HEK293T (cell line): Measurements from ENCODE around the gene CCNDBP1.

ENCODE experiments used
- CTCF ChIA-PET: fragments of 350-600 bp; formaldehyde crosslinking; extraction: SDS; loops from one replicate; lab custom pipeline; 2021; ENCODE audit warnings: antibody characterized with exemption, inconsistent platforms; lab: Yijun Ruan, JAX
- POLR2A ChIA-PET: fragments of 350-600 bp; formaldehyde crosslinking; extraction: SDS; loops from one replicate; lab custom pipeline; 2020; ENCODE audit warnings: antibody characterized with exemption, inconsistent platforms; lab: Yijun Ruan, JAX
- DNase-seq: peaks from one replicate; pipeline ENCODE4 v3.0.0; 2012; ENCODE audit warnings: mixed read lengths; ENCODE audit errors: extremely low spot score
- ARNT ChIP-seq: fragments of 450-650 bp; IDR thresholded peaks from 2 replicates; pipeline ENCODE4 v1.6.1; 2017; ENCODE audit warnings: mild to moderate bottlenecking
- BHLHE40 ChIP-seq: fragments of 450-650 bp; IDR thresholded peaks from 2 replicates; pipeline ENCODE4 v1.6.1; 2016; ENCODE audit warnings: mild to moderate bottlenecking, moderate library complexity, borderline replicate concordance
- CTBP1 ChIP-seq: fragments of 450-650 bp; IDR thresholded peaks from 2 replicates; pipeline ENCODE4 v1.6.1; 2016; ENCODE audit warnings: borderline replicate concordance
- ELF4 ChIP-seq: fragments of 450-650 bp; IDR thresholded peaks from 2 replicates; pipeline ENCODE4 v1.6.1; 2017; ENCODE audit warnings: antibody characterized with exemption
- FOXA1 ChIP-seq: fragments of 450-650 bp; IDR thresholded peaks from 2 replicates; pipeline ENCODE4 v1.6.1; 2016; ENCODE audit warnings: mild to moderate bottlenecking
- FOXK2 ChIP-seq: fragments of 450-650 bp; IDR thresholded peaks from 2 replicates; pipeline ENCODE4 v1.6.1; 2016; ENCODE audit warnings: mild to moderate bottlenecking
- FOXM1 ChIP-seq: fragments of 450-650 bp; IDR thresholded peaks from 2 replicates; pipeline ENCODE4 v1.6.1; 2017; ENCODE audit warnings: mild to moderate bottlenecking, borderline replicate concordance
- HDGF ChIP-seq: fragments of 450-650 bp; IDR thresholded peaks from 2 replicates; pipeline ENCODE4 v1.6.1; 2017; ENCODE audit warnings: antibody characterized with exemption, borderline replicate concordance
- L3MBTL2 ChIP-seq: fragments of 450-650 bp; conservative IDR thresholded peaks from 2 replicates; pipeline ENCODE4 v1.6.1; 2016; ENCODE audit warnings: mild to moderate bottlenecking
- LEF1 ChIP-seq: fragments of 450-650 bp; IDR thresholded peaks from 2 replicates; pipeline ENCODE4 v1.6.1; 2017; ENCODE audit warnings: mild to moderate bottlenecking, borderline replicate concordance
- NFRKB ChIP-seq: fragments of 450-650 bp; IDR thresholded peaks from 2 replicates; pipeline ENCODE4 v1.6.1; 2016; ENCODE audit warnings: mild to moderate bottlenecking, moderate library complexity
- PKNOX1 ChIP-seq: fragments of 450-650 bp; IDR thresholded peaks from 2 replicates; pipeline ENCODE4 v1.6.1; 2016
- SP1 ChIP-seq: fragments of 450-650 bp; IDR thresholded peaks from 2 replicates; pipeline ENCODE4 v1.6.1; 2017
- SUZ12 ChIP-seq: fragments of 450-650 bp; IDR thresholded peaks from 2 replicates; pipeline ENCODE4 v1.6.1; 2016; ENCODE audit warnings: mild to moderate bottlenecking
- TARDBP ChIP-seq: fragments of 450-650 bp; IDR thresholded peaks from 2 replicates; pipeline ENCODE4 v1.6.1; 2016
- ZNF384 ChIP-seq: fragments of 450-650 bp; IDR thresholded peaks from 2 replicates; pipeline ENCODE4 v1.6.1; 2016

CCNDBP1 gene

GRCh38 chr15:43215961-43216360, 30.8 kb downstream of the CCNDBP1 start:
- no peak for DNase-seq
- POLR2A ChIA-PET, result no interaction called here
- TF ChIP-seq PKNOX1 (no peak), SUZ12 (no peak), FOXK2 (no peak), NFRKB (no peak), HDGF (no peak), BHLHE40 (no peak), SP1 (no peak), CTBP1 (no peak), FOXA1 (no peak), ZNF384 (no peak), FOXM1 (no peak), L3MBTL2 (no peak), LEF1 (no peak), ELF4 (no peak), TARDBP (no peak), ARNT (no peak)
- CTCF ChIA-PET, result no interaction called here

GRCh38 chr15:43218908-43219706, 33.9 kb downstream of the CCNDBP1 start:
- ChIA-PET CTCF (interaction anchor here (0.6 to 1.1 kb wide), 2 partner anchors 15 to 463 kb away, joined by 3 to 4 read pairs; no protein-coding TSS in a partner anchor), POLR2A (no interaction called here)
- TF ChIP-seq LEF1 (no peak), BHLHE40 (no peak), ELF4 (no peak), FOXA1 (no peak), HDGF (no peak), SUZ12 (no peak), FOXM1 (no peak), ARNT (no peak), PKNOX1 (no peak), TARDBP (no peak), NFRKB (no peak), CTBP1 (no peak), FOXK2 (no peak), ZNF384 (no peak)
- peak; percentile 30 for DNase-seq

DNA sequence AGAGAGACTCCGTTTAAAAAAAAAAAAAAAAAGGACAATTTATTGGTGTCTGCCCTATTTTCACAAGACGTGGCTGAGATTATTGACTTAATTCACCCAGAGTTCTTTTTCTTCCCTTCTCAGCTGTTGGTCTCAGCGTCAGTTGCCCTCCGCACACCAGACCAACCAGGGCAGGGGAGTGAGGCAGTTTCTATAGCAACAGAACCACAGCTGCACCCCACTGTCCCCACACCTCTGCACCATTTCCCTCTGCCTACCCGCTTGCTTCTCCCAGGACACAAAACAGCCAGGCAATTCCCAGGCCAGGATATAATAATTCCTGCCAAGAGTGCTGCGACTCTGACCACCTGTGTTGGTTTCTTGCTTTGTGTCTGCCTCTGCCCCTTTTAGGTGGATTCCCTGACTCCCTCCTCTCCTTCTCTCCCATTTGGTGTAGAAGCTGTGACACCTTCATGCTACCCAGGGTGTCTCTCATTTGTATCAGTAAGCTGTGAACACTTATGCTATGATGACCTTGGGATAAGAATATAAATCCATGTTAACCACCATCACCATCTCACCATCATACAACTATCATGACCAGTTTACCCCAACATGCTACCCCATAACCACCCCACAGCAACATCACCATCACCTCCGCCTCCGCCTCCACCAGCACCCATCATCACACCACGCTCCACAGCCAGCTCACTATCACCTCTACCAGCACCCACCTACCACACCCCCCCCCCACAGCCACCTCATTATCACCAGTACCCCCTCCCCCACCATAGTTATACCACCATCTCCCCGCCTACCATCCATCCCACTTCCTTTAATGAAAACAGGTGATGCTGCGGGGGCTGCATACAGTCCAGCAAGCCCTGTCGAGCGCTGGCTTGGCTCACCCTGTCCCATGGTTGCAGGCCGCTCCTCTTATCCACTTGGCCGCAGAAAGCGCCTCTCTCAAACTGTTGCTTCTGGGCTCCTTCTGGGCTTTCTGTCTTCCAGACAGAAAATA, 35.0 kb downstream of the CCNDBP1 start:
- CTCF ChIA-PET, result no interaction called here
- POLR2A ChIA-PET, result no interaction called here
- no peak for DNase-seq
- TF ChIP-seq TARDBP (no peak), ELF4 (no peak), FOXA1 (no peak), NFRKB (no peak), CTBP1 (no peak), SP1 (no peak)

DNA sequence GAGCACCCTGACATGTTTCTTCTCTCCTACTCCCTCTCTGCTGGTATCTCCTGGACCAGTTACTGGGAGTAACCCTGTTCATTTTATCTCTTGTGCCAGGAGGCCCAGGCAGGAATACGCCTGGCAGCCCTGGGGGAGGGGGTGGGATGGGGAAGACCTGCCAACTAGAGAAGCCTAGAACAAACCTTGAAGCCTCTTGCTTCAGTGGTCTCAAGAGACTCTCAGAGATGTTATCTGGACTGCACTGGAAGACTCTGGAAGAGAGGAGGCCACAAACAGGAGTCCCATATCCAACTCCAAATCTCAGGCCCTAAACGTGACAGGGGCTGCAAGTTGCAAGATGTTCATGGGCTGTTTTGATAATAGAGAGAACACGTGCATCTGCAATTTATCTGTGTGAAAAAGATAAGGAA, 35.8 kb downstream of the CCNDBP1 start, which contains the start of gene EPB42:
EPB42 (minus strand) TSS at position 28 of the 413 bp plus-strand sequence. CDS start 193 bp downstream, outside the sequence.
- DNase-seq, result no peak
- TF ChIP-seq TARDBP (no peak), ZNF384 (no peak), LEF1 (no peak), SUZ12 (no peak), PKNOX1 (no peak), FOXA1 (no peak), NFRKB (no peak), ELF4 (no peak), CTBP1 (no peak), ARNT (no peak), FOXK2 (no peak), BHLHE40 (no peak), FOXM1 (no peak), L3MBTL2 (no peak), SP1 (no peak), HDGF (no peak)
- POLR2A ChIA-PET, result no interaction called here
- CTCF ChIA-PET, result no interaction called here

- CTCF ChIA-PET, result no interaction called here
- POLR2A ChIA-PET, result no interaction called here
- TF ChIP-seq LEF1 (no peak), ELF4 (no peak), HDGF (no peak), TARDBP (no peak), PKNOX1 (no peak), ARNT (no peak), FOXA1 (no peak), NFRKB (no peak), CTBP1 (no peak), SP1 (no peak), BHLHE40 (no peak), SUZ12 (no peak), FOXM1 (no peak), L3MBTL2 (no peak)
- no peak for DNase-seq
These were observed 36.2 kb downstream of the CCNDBP1 start for GRCh38 chr15:43221422-43221821.
